Measurements from ENCODE around the gene AIM2.

GRCh38 chr1:159090286-159091179 is 14.0 kb upstream of the AIM2 start:
- no peak for TF ChIP-seq CTCF (IDR thresholded peaks at IDR 0.05)
- no peak for TF ChIP-seq POLR2A (IDR thresholded peaks at IDR 0.05)
